OCI-LY1 (cell line): ENCODE results near the gene RALB.

Experiments used
- CTCF ChIP-seq: fragments of 200-600 bp; sonication (generic), shearing (Covaris generic); IDR thresholded peaks from 2 replicates; pipeline ENCODE4 v1.5.1; 2017; ENCODE audit warnings: mild to moderate bottlenecking, antibody characterized with exemption, low read length, moderate library complexity, mixed read lengths
- EZH2 ChIP-seq: fragments of 200-600 bp; sonication (generic), shearing (Covaris generic); IDR thresholded peaks from 2 replicates; pipeline ENCODE4 v1.8.0; 2017; ENCODE audit warnings: borderline replicate concordance, mixed run types, mild to moderate bottlenecking, antibody characterized with exemption, low read length, moderate library complexity, mixed read lengths

- TF ChIP-seq CTCF (no peak), EZH2 (no peak)
Measured at GRCh38 chr2:120245520-120246332, 6.9 kb upstream of the RALB start.
